HG02943 (cell line): ENCODE results near the gene BCDIN3D.
"Not testable (repeated sequence)": the region's sequence is repeated elsewhere in the genome, so short reads cannot be mapped to it uniquely, and the experiment has no call there.

Source experiments
- ATAC-seq: cut with Tn5 transposase; IDR thresholded peaks from one replicate; pipeline ENCODE4 v1.9.1; 2021; ENCODE audit warnings: mild to moderate bottlenecking, low read depth, moderate library complexity; ENCODE audit not compliant: unreplicated experiment

Gene BCDIN3D

DNA sequence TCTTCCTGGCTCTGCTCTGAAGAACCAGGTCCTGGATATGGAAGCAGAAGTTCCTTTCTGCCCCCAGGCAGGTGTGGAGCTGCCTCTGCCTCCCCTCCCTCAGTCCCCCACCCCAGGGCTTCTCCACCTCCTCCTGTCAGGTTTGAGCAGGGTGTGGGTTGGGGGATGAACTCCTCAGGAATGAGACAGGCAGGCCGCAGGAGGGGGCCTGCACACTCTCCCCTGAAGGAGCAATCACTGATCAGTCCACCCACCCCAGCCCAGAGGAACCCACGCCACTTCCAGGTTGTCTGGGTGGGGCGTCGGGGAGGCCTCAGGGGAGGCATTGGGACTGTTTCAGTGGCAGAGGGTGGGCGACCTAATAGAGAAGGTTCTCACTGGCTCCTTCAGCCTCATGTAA, 34.2 kb upstream of the BCDIN3D start:
- ATAC-seq = no peak

DNA sequence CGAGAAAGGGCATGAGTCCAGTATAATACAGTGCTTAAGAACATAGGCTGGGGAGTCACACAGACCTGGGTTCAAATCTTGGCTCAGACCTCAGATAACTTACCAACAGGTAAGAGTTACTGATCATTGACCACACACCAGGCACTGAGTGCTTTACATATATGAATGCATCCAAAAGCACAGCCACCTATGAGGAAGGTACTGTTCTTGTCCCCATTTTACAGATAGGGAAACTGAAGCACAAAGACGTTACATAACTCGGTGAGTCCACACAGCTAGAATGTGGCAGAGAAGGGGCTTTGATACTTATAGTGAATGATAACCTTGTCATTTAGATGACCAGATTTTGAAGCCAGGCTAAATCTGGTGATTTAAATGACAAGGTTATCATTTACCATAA, 33.2 kb upstream of the BCDIN3D start:
- no peak for ATAC-seq

DNA sequence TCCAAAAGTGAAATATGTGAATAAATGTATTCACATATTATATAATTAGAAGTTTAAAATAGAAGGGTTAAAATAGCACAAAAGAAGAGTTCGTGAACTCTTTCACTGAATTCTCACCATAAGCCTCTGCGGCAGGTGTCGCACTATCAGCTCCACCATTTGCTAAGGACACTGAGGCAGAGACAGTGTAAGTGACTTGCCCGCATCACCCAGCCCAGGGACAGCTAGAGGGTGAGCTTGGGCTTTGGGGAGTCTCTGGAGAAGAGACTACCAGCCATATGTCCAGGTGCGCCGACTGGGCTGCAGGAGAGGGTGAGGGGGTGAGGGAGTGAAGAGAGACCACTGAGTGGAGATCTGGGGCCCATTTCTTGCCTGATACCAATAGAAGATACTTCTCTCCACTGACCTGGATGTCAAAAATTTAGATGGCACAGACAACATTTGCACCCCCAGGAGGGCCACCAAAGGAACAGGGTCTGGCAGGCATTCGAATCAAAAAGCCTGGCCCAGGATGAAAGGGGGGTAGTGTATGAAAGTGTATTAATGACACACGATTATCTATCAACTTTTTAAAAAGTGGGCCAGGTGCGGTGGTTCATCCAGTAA, 32.3 kb upstream of the BCDIN3D start:
- no peak for ATAC-seq

DNA sequence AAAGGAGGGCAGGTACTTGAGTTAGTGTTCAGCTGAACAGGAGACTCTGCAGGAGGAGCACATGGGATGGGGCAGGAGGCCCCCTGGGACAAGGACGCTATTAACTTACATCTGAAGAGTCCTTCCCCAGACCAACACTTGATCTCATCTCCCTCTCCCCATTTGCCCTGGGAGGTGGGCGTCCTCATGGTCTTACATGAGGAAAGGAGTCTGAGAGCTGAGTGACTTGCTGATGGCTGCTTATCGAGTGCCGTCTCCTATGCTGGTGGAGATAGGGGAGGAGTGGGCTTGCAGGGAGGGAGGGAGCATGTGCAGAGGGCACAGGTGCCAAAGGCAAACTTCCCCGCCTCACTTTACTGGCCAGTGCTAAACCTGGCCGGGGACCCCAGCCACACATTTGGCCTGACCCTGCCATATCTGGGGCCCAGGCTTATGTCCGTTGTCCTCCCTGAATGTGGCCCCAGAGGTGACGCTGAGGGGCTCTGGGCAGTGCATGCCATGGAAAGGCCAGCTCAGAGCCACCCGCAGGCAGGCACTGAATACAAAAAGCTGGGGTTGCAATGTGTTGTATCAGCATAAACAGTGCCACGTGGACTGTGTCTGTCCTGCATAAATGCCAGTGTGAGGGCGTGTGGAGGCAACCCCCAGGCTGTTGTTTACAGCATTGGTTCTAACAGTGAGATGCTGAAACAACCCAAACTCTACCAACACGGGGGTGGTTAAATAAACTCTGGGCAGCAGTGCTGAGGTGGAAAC, 31.4 kb upstream of the BCDIN3D start:
- ATAC-seq = no peak

DNA sequence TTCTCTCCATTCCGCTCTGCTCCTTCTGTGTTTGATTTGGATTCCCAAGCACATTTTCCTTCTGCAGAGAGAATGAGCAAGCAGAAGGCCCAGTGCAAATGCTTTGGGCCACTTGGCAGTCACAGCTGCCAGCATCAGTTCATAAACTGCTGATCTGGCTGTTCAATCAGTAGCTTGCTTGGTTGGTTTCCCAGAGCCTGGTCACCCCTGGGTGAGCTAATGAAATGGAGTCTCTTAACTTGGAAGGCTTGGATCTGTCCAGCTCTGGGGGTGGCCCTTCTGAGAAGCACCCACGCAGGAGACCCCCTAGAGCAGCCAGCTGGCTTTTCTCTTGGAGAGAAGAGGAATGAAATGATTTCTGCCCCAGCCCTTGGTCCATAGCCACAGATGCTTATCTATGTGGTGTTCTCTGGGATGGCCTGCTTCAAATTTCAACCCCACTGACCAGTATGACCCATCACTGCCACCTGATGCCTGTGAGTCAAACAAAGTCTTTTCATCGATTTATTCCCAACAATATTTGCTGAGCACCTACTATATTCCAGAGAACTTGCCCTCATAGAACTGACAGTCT, 30.5 kb upstream of the BCDIN3D start:
- ATAC-seq = no peak

DNA sequence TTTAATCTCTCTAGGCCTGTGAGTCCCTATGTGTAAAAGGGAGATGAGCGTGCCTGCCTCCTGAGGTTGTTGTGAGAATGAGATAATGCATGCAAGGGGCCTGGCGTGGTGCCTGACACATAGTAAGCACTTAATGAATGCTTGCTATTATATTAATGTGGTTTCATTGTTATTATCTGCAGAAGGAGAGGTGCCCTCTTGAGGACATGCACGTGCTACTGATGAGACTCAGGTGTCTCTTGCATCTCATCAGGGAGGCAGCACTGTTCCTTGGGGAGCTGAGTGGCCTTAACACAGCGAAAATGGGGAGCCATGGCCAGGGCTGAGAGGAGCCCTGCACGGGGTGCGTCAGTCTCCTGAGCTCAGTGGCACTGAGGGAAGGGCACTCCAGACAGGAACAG, 29.9 kb upstream of the BCDIN3D start:
- no peak for ATAC-seq

DNA sequence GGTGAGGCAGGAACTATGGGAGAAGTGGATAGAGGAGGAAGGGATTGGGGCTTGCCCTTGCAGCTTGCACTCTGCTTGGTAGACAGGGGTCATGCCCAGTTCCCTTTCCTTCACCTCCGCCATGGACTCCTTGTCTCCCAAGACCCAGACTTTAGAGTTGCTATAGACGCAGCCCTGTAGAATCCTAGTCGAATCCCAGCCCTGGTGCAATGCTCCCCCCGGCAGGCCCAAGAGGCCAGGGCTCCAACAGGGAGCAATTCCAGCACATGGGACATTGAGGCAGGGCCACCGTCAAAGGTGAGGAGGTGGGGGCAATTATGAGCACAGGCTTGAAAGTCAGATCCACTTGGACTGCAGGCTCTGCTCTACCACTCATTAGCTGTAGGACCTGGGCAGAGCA, 29.5 kb upstream of the BCDIN3D start:
- ATAC-seq = no peak

DNA sequence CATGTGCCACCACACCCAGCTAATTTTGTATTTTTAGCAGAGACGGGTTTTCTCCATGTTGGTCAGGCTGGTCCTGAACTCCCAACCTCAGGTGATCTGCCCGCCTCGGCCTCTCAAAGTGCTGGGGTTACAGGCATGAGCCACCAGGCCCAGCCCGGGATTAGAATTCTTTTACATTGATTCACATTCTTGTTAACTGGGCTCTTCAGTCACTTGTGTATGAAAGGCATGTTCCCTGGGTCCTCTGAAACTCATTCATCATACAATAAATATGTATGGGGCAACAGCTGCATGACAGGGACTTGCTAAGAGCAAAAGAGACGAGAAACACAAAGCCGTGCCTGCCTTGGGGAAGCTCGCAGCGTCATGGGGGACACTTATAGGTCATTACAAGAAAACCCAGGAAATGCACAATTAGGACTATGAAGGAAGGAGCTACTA, 28.9 kb upstream of the BCDIN3D start:
- ATAC-seq = not testable (repeated sequence)

DNA sequence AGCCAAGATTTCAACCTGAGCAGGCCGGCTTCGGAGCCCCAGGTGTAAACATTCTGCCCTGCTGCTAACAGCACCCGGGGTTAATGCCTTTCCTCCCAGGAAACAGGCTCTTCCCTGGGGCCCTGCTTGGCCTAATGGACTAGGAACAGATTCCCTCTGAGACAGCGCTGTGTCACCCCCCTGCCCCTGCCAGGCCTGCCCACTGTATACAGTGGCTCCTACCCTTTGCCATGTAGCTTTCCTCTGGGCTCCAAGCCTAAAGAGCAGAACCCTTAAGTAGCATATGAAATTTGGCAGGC, 28.3 kb upstream of the BCDIN3D start:
- ATAC-seq = no peak

DNA sequence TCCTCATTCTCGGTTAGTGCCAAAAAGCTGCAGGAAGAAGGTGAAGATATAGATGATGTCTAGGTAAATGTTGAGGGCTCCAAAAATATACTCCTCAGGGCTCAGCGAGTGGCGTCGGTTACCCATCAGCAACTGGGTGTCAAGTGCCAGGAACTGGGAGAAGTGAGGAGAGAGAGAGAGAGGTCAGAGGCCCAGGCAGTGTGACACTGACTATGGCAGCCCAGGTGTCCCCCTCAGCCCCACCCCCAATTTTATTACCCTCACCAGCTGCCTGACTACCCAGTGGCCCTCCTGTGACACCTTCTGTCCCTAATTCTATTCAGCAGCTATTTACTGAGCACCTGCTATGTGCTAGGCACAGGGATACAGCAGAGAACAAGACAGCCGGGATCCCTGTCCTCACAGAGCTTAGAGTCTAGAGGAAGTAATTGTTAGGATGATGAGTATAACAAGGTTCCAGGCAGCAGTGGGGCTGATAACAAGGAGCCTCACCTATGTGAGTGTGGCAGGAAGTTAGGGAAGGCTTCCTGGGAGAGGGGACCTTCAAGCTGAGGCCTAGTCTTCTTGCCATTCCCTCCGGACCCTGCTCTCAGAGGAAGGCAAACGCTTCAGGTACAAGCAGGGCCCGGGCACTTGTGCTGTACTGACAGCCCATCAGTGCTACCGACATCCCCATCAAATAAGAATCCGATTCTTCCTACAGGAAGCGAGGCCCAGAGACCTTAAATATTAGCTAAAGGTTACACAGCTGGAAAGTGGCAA, 27.8 kb upstream of the BCDIN3D start:
- ATAC-seq = no peak

DNA sequence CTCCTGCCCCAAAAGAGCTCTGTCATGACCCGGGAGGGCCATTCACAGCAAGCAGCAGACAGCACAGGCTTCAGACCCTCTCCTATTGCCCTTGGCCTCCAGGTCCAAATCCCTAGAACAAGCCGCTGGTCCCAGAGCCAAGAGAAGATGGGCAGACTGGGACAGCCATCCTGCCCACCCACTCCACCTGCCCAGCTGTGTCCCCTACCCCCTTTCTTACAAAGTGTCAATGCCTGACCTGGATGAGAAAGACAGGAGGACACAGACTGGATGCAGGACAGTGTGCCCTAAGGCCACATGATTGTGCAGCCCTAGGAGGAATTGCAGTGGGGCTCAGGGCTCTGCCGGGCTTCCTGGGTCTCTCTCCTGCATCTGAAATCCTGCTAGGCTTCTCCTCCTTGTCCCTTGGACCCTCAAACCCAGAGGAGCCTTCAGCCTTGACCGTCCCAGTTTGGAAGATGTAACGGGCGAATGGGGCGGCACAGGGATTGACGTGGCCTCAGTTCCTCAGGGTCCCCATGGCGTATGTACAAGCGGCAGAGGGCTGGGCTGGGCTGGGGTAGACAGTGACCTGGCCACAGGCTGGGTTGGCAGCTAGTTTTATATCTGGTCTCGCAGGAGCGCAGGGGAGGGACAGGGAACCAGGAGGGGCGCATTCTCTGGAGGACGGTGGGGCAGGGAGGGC, 27.1 kb upstream of the BCDIN3D start:
- ATAC-seq = no peak

DNA sequence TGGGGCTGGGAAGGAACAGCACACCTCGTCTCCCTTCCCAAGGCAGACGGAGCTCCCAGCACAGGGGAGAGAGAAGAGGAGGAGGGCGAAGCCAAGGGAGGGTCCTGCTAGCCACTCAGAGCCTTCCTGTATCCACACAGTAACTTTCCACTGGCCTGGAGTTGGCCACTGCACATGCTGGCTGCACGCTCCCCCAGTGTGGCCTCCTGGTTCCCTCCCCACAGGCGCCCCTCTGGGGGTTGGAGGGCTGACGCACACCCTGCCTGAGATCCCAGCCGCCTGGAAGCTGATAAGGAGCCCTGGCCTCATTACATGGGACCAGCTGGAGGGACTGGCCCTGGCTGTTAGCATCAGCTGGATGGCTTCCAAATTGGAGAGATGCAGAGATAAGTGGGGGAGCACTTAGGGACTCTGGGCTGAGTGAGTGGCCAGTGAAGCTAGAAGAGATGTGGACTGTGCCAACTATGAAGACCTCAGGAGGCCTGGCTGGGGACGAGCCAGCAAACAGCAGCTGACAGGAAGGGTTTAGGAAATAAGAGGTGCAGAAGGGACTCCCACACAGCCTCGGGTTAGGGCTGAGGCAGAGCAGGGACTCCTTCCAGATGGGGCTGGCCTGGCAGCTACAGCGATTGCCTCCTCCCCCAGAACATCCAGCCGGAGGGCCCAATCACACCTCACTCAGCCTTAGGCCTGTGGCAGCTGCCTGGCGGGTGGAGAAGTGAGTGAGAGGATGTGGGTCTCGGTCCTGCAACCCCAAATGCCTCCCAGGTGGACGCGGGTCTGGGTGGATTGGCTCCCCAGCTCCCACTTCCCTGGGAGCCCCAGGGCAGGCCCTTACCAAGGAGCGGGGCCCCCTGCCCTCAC, 26.3 kb upstream of the BCDIN3D start:
- ATAC-seq = no peak

DNA sequence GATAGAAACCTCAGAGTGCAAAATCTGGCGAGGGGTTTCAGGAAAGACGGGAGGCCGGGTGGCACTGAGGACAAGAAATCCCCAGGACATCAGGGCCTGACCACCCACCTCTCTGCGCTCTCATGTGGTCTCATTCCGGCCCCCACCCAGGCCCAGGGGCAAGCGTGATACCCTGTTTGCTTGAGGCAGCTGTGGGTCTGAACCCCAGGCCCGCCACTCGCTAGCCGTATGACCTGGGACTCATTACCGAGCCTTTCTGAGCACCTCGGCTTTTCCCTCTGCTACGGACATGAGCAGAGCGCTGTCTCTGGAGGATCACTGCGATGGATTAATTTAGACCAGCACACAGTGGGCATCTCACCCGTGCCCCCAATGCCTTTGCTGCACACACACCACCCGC, 25.5 kb upstream of the BCDIN3D start:
- ATAC-seq = no peak

DNA sequence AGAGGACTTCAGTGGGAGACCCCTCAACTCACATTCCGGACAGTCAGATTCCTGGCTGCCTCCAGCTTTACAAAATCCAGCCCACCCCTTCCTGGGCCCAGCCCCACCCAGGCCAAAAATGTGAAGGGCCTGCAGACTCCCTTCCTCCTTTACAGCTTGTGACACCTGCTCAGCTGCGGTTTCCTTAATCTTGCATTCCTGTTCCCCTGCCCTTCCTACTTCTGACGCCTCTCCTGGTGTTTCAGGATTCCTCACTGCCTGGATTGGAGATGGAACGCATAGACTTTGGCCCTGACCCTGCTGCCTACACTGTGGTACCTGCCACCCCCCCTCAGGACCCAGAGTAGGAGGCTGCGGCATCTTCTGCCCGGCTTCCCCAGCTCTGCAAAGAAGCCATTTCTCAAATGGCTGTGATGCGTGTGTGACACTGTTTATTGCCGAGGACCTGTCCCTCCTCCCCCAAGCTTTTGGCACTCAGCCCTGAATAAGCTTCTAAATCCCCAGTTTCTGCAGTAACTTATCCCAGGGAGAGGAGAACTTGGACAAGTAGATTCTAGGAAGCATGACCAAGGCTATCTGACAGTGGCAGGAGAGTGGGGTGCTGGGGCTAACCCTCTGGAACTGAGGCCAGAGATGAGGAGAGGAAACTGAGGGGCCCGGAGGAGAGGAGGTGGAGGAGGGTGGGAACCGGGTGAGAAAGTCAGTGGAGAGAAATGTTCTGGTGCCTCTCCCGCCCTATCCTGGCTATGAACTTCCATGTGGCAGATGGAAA, 24.9 kb upstream of the BCDIN3D start:
- no peak for ATAC-seq

DNA sequence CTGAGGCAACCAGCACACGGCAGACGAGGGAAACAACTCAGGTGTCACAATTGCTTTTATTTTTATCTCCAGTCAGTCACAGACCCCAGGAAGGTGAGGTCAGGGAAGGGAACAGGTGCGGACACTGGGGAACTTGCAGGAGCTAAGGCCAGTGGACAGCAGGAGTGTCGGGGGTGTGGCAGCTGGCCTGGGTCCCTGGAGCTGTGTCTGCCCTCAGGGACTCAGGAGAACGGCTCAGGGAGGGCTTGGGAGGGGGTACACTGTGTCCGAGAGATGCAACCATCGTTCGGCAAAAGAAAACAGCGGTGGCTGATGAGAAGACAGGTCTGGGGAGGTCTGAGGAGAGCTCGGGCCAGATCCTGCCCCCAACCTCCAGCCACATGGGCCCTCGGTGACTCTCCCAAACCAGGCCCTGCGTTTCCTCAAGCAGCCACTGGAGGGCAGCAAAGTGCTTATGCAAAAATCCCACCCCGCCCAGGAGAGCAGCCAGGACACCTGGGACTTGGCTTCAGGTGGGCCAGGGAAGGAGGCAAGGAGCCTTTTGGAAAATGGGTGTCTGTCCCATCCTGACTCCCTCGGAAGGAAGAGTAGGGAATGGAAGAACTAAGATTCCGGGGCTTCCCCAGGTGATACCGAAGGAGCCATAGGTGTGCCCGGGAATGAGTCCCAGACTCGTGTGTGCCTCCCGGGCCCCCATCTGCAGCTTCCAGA, 24.1 kb upstream of the BCDIN3D start:
- no peak for ATAC-seq

DNA sequence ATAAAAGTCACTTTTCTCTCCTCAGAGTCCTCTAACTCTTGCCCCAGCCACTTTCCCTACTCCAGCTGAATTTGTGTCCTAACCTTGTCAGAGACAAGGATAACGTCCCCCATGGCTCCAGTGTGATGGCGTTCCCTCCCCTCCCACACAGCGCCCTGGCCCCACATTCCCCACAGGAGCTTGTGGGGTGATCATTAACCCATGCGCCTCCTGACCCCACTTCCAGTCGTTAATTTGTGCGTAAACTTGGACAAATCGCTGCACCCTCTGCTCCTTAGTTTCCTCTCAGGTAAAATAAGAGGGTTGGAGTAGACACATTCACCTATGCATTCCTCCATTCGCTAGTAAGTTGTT, 22.9 kb upstream of the BCDIN3D start:
- ATAC-seq = no peak

DNA sequence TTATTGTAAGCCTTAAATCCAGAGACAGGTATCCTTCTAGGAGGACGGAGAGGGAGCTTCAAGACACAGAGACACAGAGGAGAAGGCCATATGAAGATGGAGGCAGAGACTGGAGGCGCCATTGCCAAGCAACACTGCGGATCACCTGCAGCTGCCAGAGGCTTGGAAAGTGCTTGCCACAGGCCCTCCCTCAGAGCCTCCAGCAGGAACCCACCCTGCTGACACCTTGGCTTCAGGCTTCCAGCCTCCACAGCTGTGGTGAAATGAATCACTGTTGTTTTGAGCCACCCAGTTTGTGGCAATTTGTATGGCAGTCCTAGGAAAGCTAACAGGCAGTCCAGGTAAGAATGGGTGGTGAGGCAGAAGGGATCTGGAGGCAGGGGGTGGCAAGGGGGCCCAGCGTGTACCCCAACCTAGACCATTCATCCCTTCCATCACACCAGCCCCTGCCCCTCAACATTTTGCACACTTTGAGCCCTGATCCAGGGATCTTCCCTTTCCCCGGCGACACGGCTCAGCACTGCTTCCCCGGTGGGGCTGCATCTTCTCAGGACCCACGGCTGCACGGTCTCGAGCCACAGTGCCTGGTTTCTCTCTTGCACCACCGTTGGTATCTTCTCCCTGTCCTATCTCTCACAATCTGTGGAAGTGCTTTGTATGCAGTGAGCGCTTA, 22.3 kb upstream of the BCDIN3D start:
- no peak for ATAC-seq

DNA sequence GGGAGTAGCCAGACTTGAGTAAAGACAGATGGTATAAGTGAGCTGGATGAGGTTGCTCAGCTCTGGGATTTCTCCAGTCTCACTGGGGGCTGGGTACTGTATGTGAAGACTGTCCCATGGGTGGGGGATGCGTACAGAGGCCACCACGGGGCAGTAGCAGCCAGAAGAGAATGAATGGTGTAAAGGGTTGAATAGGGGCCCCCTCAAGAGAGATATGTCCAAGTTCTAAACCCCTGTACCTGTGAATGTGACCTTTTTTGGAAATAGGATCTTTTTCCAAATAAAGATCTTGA, 21.8 kb upstream of the BCDIN3D start:
- no peak for ATAC-seq
